ENCODE measurements around the gene SEMA6C.

DNA sequence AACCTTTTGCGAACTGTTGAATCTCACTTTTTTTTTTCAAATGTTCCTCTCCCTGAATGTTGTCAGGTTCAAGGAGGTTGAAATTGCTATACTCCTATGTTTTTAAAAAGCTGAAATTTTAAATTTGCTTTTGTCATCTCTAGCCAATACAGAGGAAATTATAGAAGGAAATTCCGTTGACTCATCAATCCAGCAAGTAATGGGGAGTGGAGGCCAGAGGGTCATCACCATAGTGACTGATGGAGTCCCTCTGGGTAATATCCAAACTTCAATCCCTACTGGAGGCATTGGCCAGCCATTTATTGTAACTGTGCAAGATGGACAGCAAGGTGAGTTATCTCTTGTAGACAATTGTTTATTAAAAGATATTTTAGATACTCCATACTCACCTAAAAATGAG, 39.5 kb downstream of the SEMA6C start:
- no peak for TF ChIP-seq POLR2A (IDR thresholded peaks at IDR 0.05)
- no peak for TF ChIP-seq POLR2AphosphoS5 (IDR thresholded peaks at IDR 0.05; ENCODE audit: insufficient read depth in 1 of 2, low read depth in 1 of 2)

Measured in vagina (tissue), 2 donors.